WTC11 (cell line): ENCODE measurements around the gene MAML3. TPM values are rescaled to one million over a fixed set of nuclear protein-coding genes. Genes with fewer than 3 reads are reported as not detected.

ENCODE experiments used
- ATAC-seq: fragments of 200-7000 bp; cut with Tn5 transposase; 2 replicates; pipeline ENCODE4 v1.10.0; 2021; ENCODE audit warnings: mild to moderate bottlenecking, moderate library complexity
- CTCF ChIA-PET: fragments of 300-600 bp; sonication (Branson Sonifier 250); formaldehyde crosslinking; loops from one replicate; lab custom pipeline; 2021; ENCODE audit warnings: antibody characterized with exemption; lab: Charles Lee
- POLR2A ChIA-PET: fragments of 350-600 bp; sonication (Branson Sonifier 250); formaldehyde crosslinking; loops from one replicate; lab custom pipeline; 2021; ENCODE audit warnings: antibody characterized with exemption; lab: Charles Lee
- DNase-seq: peaks from one replicate; pipeline ENCODE4 v3.0.0; 2021; ENCODE audit warnings: low spot score
- H3K27ac Mint-ChIP-seq: 2 replicates; pipeline ENCODE4 v1.8.0; 2021; ENCODE audit warnings: mixed read lengths
- H3K27me3 Mint-ChIP-seq: 2 replicates; pipeline ENCODE4 v1.8.0; 2021; ENCODE audit warnings: low read depth, mild to moderate bottlenecking, moderate library complexity, mixed read lengths
- H3K36me3 Mint-ChIP-seq: 2 replicates; pipeline ENCODE4 v1.8.0; 2021; ENCODE audit warnings: mixed read lengths
- H3K4me1 Mint-ChIP-seq: 2 replicates; pipeline ENCODE4 v1.8.0; 2022; ENCODE audit warnings: mixed read lengths
- H3K4me3 Mint-ChIP-seq: 2 replicates; pipeline ENCODE4 v1.8.0; 2021; ENCODE audit warnings: mild to moderate bottlenecking, moderate library complexity, mixed read lengths
- H3K9me3 Mint-ChIP-seq: 2 replicates; pipeline ENCODE4 v1.8.0; 2021; ENCODE audit warnings: mixed read lengths
- ATF2 ChIP-seq: sonication (generic); formaldehyde crosslinking; IDR thresholded peaks from 2 replicates; pipeline ENCODE4 v1.8.1; 2022; ENCODE audit warnings: low read depth, missing genetic modification reagents, borderline replicate concordance
- CREM ChIP-seq: sonication (generic); formaldehyde crosslinking; IDR thresholded peaks from 2 replicates; pipeline ENCODE4 v1.8.1; 2022; ENCODE audit warnings: mild to moderate bottlenecking, missing genetic modification reagents, moderate library complexity
- E2F5 ChIP-seq: sonication (generic); formaldehyde crosslinking; IDR thresholded peaks from 2 replicates; pipeline ENCODE4 v1.8.1; 2022; ENCODE audit warnings: mild to moderate bottlenecking, moderate library complexity, missing genetic modification reagents
- IRF2 ChIP-seq: sonication (generic); formaldehyde crosslinking; IDR thresholded peaks from 2 replicates; pipeline ENCODE4 v1.8.0; 2022; ENCODE audit warnings: low read depth, missing genetic modification reagents, borderline replicate concordance
- JUN ChIP-seq: sonication (generic); formaldehyde crosslinking; IDR thresholded peaks from 2 replicates; pipeline ENCODE4 v1.8.0; 2023; ENCODE audit warnings: mild to moderate bottlenecking, missing genetic modification reagents
- MAX ChIP-seq: sonication (generic); formaldehyde crosslinking; IDR thresholded peaks from 2 replicates; pipeline ENCODE4 v1.8.0; 2022; ENCODE audit warnings: mild to moderate bottlenecking, missing genetic modification reagents
- SP1 ChIP-seq: sonication (generic); formaldehyde crosslinking; conservative IDR thresholded peaks from 2 replicates; pipeline ENCODE4 v1.8.1; 2022; ENCODE audit warnings: missing genetic modification reagents
- TEAD1 ChIP-seq: sonication (generic); formaldehyde crosslinking; IDR thresholded peaks from 2 replicates; pipeline ENCODE4 v1.8.0; 2022; ENCODE audit warnings: mild to moderate bottlenecking, missing genetic modification reagents
- ZNF232 ChIP-seq: sonication (generic); formaldehyde crosslinking; IDR thresholded peaks from 2 replicates; pipeline ENCODE4 v1.8.0; 2022; ENCODE audit warnings: mild to moderate bottlenecking, missing genetic modification reagents
- ZNF425 ChIP-seq: fragments of 250-450 bp; sonication (Bioruptor Pico); conservative IDR thresholded peaks from 2 replicates; pipeline ENCODE4 v1.9.0; 2021; ENCODE audit warnings: mild to moderate bottlenecking
- total RNA-seq: library from RNA; stranded (reverse); gene quantifications from 3 replicates; pipeline ENCODE4 v1.2.3, GENCODE V29; 2021
- TF ChIP-seq, protein P1 (sequence below): fragments of 250-450 bp; sonication (Bioruptor Pico); IDR thresholded peaks from 2 replicates; pipeline ENCODE4 v2.1.2; 2022; ENCODE audit warnings: mild to moderate bottlenecking, moderate library complexity
- TF ChIP-seq, protein P2 (sequence below): sonication (generic); formaldehyde crosslinking; IDR thresholded peaks from 2 replicates; pipeline ENCODE4 v1.8.1; 2022; ENCODE audit warnings: mild to moderate bottlenecking, missing genetic modification reagents, moderate library complexity, borderline replicate concordance
- TF ChIP-seq, protein P3 (sequence below): sonication (generic); formaldehyde crosslinking; conservative IDR thresholded peaks from 2 replicates; pipeline ENCODE4 v1.8.1; 2023; ENCODE audit warnings: mild to moderate bottlenecking, low read depth, missing genetic modification reagents, moderate library complexity

MAML3 gene
- total RNA-seq, 1 experiment from 2014 or later: 7.4 TPM

- no peak for TF ChIP-seq IRF2
Observed at GRCh38 chr4:140150636-140150885, 3.4 kb downstream of the MAML3 start (continued).

GRCh38 chr4:140149846-140150635, 3.9 kb downstream of the MAML3 start:
- no peaks in the 10 kb centered on the region for H3K9me3 Mint-ChIP-seq
- CTCF ChIA-PET: interaction anchor here (0.7 to 2.7 kb wide), 10 partner anchors 8 to 855 kb away, joined by 3 to 12 read pairs (median 3); no protein-coding TSS in a partner anchor
- peaks cover 43% of the 10 kb centered on the region for H3K4me1 Mint-ChIP-seq
- TF ChIP-seq MAX (CRISPR knock-in tag): peak; percentile 27; the same call in 1 of the 2 replicates
- TF ChIP-seq SP1: no peak
- 0 out of 2 replicates have a peak, but pooled peaks have one; percentile 39 for TF ChIP-seq ZNF232 (CRISPR knock-in tag)
- H3K36me3 Mint-ChIP-seq: no peaks in the 10 kb centered on the region
- ATAC-seq (peak; percentile 11), DNase-seq (peak; percentile 73)
- POLR2A ChIA-PET: interaction anchor here (0.7 to 3.3 kb wide), 5 partner anchors 68 to 236 kb away, joined by 3 to 17 read pairs (median 3); no protein-coding TSS in a partner anchor
- peak overlapping the region; percentile 92 for H3K27ac Mint-ChIP-seq
- peak overlapping the region; percentile 89 for H3K4me3 Mint-ChIP-seq
- peaks cover 6% of the 10 kb centered on the region; the same call in 1 of the 2 replicates for H3K27me3 Mint-ChIP-seq

GRCh38 chr4:140144050-140144449, 9.9 kb downstream of the MAML3 start:
- Mint-ChIP-seq H3K4me3 (no peak overlapping the region), H3K4me1 (peaks cover 41% of the 10 kb centered on the region), H3K36me3 (no peaks in the 10 kb centered on the region), H3K27me3 (no peaks in the 10 kb centered on the region), H3K9me3 (no peaks in the 10 kb centered on the region), H3K27ac (no peak overlapping the region)
- ATAC-seq (no peak), DNase-seq (no peak)
- ChIA-PET CTCF (no interaction called here), POLR2A (interaction anchor here (0.6 kb wide), 1 partner anchor 73 kb away, joined by 3 read pairs; no protein-coding TSS in a partner anchor)
- TF ChIP-seq, protein P1, sequence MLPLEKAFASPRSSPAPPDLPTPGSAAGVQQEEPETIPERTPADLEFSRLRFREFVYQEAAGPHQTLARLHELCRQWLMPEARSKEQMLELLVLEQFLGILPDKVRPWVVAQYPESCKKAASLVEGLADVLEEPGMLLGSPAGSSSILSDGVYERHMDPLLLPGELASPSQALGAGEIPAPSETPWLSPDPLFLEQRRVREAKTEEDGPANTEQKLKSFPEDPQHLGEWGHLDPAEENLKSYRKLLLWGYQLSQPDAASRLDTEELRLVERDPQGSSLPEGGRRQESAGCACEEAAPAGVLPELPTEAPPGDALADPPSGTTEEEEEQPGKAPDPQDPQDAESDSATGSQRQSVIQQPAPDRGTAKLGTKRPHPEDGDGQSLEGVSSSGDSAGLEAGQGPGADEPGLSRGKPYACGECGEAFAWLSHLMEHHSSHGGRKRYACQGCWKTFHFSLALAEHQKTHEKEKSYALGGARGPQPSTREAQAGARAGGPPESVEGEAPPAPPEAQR: no peak
- TF ChIP-seq SP1 (no peak), ATF2 (CRISPR knock-in tag) (no peak), ZNF425 (CRISPR knock-in tag) (no peak), E2F5 (CRISPR knock-in tag) (no peak), CREM (CRISPR knock-in tag) (no peak), JUN (no peak), TEAD1 (CRISPR knock-in tag) (no peak)
- TF ChIP-seq, protein P2, sequence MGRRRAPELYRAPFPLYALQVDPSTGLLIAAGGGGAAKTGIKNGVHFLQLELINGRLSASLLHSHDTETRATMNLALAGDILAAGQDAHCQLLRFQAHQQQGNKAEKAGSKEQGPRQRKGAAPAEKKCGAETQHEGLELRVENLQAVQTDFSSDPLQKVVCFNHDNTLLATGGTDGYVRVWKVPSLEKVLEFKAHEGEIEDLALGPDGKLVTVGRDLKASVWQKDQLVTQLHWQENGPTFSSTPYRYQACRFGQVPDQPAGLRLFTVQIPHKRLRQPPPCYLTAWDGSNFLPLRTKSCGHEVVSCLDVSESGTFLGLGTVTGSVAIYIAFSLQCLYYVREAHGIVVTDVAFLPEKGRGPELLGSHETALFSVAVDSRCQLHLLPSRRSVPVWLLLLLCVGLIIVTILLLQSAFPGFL (CRISPR knock-in tag): no peak
- TF ChIP-seq, protein P3, sequence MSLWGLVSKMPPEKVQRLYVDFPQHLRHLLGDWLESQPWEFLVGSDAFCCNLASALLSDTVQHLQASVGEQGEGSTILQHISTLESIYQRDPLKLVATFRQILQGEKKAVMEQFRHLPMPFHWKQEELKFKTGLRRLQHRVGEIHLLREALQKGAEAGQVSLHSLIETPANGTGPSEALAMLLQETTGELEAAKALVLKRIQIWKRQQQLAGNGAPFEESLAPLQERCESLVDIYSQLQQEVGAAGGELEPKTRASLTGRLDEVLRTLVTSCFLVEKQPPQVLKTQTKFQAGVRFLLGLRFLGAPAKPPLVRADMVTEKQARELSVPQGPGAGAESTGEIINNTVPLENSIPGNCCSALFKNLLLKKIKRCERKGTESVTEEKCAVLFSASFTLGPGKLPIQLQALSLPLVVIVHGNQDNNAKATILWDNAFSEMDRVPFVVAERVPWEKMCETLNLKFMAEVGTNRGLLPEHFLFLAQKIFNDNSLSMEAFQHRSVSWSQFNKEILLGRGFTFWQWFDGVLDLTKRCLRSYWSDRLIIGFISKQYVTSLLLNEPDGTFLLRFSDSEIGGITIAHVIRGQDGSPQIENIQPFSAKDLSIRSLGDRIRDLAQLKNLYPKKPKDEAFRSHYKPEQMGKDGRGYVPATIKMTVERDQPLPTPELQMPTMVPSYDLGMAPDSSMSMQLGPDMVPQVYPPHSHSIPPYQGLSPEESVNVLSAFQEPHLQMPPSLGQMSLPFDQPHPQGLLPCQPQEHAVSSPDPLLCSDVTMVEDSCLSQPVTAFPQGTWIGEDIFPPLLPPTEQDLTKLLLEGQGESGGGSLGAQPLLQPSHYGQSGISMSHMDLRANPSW (CRISPR knock-in tag): no peak
